ENCODE data around the gene ICAM1. TPM values are rescaled to one million over a fixed set of nuclear protein-coding genes. Genes with fewer than 3 reads are reported as not detected.

Gene ICAM1
- total RNA-seq, 4 donors from 2014 or later, result 6.5 to 32.8 (median 23.2) TPM

DNA sequence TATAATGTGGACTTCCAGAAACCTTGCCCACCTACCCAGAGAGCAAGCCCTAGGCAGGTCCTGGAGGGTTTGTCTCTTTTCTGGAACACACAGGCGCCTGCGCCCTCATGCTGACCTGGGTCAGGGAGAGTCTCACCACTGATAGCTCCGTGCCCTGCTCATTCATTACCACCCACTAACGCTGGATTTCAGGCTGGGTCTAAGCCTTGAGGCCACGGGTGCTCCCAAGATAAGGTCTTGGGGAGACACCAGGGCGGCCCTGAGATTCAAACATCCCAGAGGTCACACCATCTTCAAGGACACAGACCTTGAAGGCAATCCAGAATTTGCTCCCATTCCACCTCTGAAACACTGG is 44.9 kb upstream of the ICAM1 start:
- H3K4me1 ChIP-seq, result peaks cover 3 to 9% of the 10 kb centered on the region in 2 donors
- H3K27ac ChIP-seq, result peak overlapping the region; percentile 82 to 89

DNA sequence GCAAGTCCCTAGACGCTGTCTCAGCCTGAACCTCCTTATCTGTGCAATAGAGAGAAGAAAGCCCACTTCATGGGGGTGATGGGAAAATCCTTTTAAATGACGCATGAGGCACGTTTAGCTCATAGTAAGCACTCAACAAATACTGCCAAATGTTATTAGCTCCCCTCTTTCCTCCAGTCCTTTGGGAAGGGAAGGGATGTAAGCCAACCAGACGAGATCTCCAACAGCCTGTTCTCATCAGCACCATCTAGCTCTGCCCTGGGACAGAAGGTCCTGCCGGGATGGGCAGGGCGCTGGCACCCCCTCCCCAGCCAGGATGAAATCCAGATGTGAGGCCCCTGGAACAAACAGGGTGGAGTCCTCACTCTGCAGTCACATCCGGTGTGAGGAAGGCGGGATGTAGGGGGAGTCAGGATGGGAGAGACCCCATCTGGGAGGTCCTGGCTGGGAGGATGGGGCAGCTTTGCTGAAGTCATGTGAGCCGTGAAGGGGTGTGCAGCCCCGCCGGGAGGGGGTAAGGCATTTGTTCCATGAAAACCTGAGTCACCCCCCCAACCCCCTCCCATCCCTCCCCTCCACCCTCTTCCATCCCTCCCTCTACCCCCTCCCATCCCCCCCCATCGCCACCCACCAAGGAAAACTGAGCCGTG is 44.4 kb upstream of the ICAM1 start:
- Histone ChIP-seq H3K36me3 (no peaks in the 10 kb centered on the region), H3K4me3 (peak overlapping the region; percentile 3 to 5), H3K27me3 (no peaks in the 10 kb centered on the region), H3K9me3 (no peaks in the 10 kb centered on the region), H3K27ac (peak overlapping the region; percentile 82 to 89), H3K4me1 (peaks cover 3 to 9% of the 10 kb centered on the region in 2 donors)
- intact Hi-C loops (cut with DNase I; ENCODE audit: low total_unique reads), result no loop called here
- TF ChIP-seq, protein P1, sequence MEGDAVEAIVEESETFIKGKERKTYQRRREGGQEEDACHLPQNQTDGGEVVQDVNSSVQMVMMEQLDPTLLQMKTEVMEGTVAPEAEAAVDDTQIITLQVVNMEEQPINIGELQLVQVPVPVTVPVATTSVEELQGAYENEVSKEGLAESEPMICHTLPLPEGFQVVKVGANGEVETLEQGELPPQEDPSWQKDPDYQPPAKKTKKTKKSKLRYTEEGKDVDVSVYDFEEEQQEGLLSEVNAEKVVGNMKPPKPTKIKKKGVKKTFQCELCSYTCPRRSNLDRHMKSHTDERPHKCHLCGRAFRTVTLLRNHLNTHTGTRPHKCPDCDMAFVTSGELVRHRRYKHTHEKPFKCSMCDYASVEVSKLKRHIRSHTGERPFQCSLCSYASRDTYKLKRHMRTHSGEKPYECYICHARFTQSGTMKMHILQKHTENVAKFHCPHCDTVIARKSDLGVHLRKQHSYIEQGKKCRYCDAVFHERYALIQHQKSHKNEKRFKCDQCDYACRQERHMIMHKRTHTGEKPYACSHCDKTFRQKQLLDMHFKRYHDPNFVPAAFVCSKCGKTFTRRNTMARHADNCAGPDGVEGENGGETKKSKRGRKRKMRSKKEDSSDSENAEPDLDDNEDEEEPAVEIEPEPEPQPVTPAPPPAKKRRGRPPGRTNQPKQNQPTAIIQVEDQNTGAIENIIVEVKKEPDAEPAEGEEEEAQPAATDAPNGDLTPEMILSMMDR (IDR thresholded peaks at IDR 0.05), result no peak
- peak in 1 of 2 donors; percentile 19 for TF ChIP-seq POLR2A (IDR thresholded peaks at IDR 0.05)
- DNase-seq, result peak; percentile 92 to 95

More for the DNA sequence above, 44.9 kb upstream of the ICAM1 start:
- no peaks in the 10 kb centered on the region for H3K9me3 ChIP-seq
- peak overlapping the region in 1 of 2 donors; percentile 3 for H3K4me3 ChIP-seq
- no peak for DNase-seq
- no peaks in the 10 kb centered on the region for H3K36me3 ChIP-seq
- TF ChIP-seq, protein P1 (IDR thresholded peaks at IDR 0.05), result no peak
- TF ChIP-seq POLR2A (IDR thresholded peaks at IDR 0.05), result no peak
- H3K27me3 ChIP-seq, result no peaks in the 10 kb centered on the region
- intact Hi-C loops (cut with DNase I; ENCODE audit: low total_unique reads), result no loop called here

DNA sequence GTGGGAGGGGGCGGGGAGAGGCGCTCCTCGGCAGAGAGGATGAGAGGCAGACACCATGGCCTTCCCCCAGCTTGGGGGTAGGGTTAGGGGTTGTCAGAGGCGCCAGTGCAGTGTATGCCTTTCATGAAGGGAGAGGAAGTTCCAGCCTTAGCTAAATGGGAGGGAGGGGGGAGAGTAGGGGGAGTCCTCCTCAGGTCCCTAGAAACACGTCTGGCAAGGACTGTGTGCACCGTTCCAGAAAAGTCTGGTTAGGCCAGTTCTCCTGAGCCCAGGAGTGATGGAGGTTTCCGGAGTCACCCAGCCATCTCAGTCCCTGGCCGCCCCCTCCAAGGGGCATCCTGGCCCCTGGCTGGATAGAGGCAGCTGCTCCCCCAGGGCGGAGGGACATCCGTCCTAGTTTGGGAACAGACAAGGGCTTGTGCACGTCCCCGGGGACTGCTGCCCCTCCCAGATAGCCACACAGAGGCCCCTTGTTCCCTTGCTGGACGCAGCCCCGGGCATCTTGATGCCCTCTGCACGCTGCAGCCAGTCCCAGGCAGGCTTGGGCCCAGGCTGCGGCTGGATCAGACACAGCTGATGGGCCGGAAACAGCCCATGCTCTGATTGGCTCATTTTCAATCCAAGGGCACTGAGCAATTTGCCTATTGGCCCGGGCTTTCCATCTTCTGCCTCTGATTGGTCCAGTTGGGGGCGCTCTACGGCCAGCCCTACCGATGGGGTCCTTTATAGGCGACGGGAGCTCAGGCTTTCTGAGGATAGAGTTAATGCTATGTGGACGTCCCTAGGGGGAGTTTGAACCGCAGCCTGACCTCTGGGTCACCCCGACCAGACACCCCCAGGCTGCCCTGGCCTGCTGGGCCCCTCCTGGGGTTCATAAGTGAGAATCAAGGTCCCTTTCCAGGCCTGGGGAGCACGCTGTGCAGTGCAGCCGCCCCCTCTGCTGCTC is 43.6 kb upstream of the ICAM1 start:
- Histone ChIP-seq H3K9me3 (no peaks in the 10 kb centered on the region), H3K36me3 (no peaks in the 10 kb centered on the region), H3K27ac (peak overlapping the region; percentile 82 to 89), H3K4me3 (peak overlapping the region in 1 of 2 donors; percentile 5), H3K4me1 (peaks cover 3 to 9% of the 10 kb centered on the region in 2 donors), H3K27me3 (no peaks in the 10 kb centered on the region)
- TF ChIP-seq, protein P1 (IDR thresholded peaks at IDR 0.05), result no peak
- TF ChIP-seq POLR2A (IDR thresholded peaks at IDR 0.05), result peak in 1 of 2 donors; percentile 15
- DNase-seq, result peak; percentile 46 to 64
- intact Hi-C loops (cut with DNase I; ENCODE audit: low total_unique reads), result no loop called here

DNA sequence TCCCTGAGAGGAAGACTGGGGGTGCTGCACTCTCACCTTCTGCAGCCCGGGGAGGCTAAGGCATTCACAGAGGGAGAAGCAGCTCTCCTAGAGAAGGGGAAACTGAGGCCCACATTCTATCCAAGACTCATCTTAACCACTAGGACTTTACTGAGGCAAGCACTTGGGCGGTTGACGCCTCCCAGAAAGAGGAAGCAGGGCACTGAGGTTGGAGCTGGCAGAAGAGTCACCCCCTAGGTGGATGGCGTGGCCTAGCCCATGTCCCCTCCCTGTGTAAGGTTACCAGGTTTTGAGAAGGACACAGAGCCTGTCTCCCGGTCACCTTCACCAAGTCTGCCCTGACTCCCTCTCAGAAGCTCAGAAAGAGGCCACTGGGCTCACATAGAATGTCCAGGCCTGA is 42.5 kb upstream of the ICAM1 start:
- intact Hi-C loops (cut with DNase I; ENCODE audit: low total_unique reads), result no loop called here
- Histone ChIP-seq H3K36me3 (no peaks in the 10 kb centered on the region), H3K4me1 (peaks cover 3 to 9% of the 10 kb centered on the region in 2 donors), H3K4me3 (no peak overlapping the region), H3K27me3 (no peaks in the 10 kb centered on the region), H3K27ac (peak overlapping the region; percentile 82 to 89), H3K9me3 (no peaks in the 10 kb centered on the region)
- DNase-seq, result no peak
- TF ChIP-seq, protein P1 (IDR thresholded peaks at IDR 0.05), result no peak
- no peak for TF ChIP-seq POLR2A (IDR thresholded peaks at IDR 0.05)

DNA sequence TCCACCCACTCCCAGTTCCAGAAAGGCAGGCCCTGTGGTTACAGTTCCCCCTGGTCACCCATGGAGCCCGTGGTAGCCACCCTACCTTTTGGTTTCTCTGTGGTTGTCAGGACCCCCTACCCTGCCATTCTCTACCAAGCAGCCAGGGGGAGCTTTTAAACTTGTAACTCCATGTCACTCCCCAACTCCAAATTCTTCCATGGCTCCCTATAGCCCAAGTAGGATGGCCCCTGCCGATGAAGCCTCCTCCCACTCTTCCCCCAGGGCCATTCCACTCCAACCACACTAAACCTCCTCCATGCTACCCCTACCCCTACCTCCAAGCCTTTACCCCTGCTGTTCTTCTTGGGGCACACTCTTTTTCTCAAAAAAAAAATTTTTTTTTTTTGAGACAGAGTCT is 42.0 kb upstream of the ICAM1 start:
- Histone ChIP-seq H3K27ac (peak overlapping the region; percentile 82 to 89), H3K36me3 (no peaks in the 10 kb centered on the region), H3K27me3 (no peaks in the 10 kb centered on the region), H3K4me3 (no peak overlapping the region), H3K4me1 (peaks cover 3 to 9% of the 10 kb centered on the region in 2 donors), H3K9me3 (no peaks in the 10 kb centered on the region)
- no peak for TF ChIP-seq POLR2A (IDR thresholded peaks at IDR 0.05)
- TF ChIP-seq, protein P1 (IDR thresholded peaks at IDR 0.05), result peak; percentile 18 to 47 (median 40)
- intact Hi-C loops (cut with DNase I; ENCODE audit: low total_unique reads), result no loop called here
- DNase-seq, result peak in 1 of 2 donors; percentile 34

All from uterus (tissue), 4 donors.